IPS-18c (cell line): ENCODE measurements around the gene PIP4K2A.
"Not testable (repeated sequence)": the region's sequence is repeated elsewhere in the genome, so short reads cannot be mapped to it uniquely, and the experiment has no call there.

Experiments
- H3K4me3 ChIP-seq: 2 replicates; pipeline ENCODE4 v1.7.0; 2013; ENCODE audit warnings: low read depth, mild to moderate bottlenecking, low read length, moderate library complexity; ENCODE audit not compliant: insufficient read depth
- H3K9me3 ChIP-seq: one replicate; pipeline ENCODE4 v1.6.1; 2013; ENCODE audit warnings: mild to moderate bottlenecking, low read length, moderate library complexity; ENCODE audit not compliant: control insufficient read depth, insufficient read depth

Gene PIP4K2A

GRCh38 chr10:22512015-22512414, 202.4 kb downstream of the PIP4K2A start:
- H3K4me3 ChIP-seq, H3K9me3 ChIP-seq: not testable (repeated sequence)

- H3K9me3 ChIP-seq, H3K4me3 ChIP-seq: not testable (repeated sequence)
Observed at GRCh38 chr10:22508214-22508613, 206.2 kb downstream of the PIP4K2A start.

- H3K9me3 ChIP-seq = no peaks in the 10 kb centered on the region
- no peak overlapping the region for H3K4me3 ChIP-seq
Observed at GRCh38 chr10:22505911-22506685, 208.3 kb downstream of the PIP4K2A start.

- Histone ChIP-seq H3K4me3 (no peak overlapping the region), H3K9me3 (no peaks in the 10 kb centered on the region)
Observed at GRCh38 chr10:22504766-22505165, 209.6 kb downstream of the PIP4K2A start.

- no peaks in the 10 kb centered on the region for H3K9me3 ChIP-seq
Observed at GRCh38 chr10:22503315-22504088, 210.9 kb downstream of the PIP4K2A start.

GRCh38 chr10:22501863-22502262, 212.5 kb downstream of the PIP4K2A start:
- H3K4me3 ChIP-seq = no peak overlapping the region
- no peaks in the 10 kb centered on the region for H3K9me3 ChIP-seq

More at GRCh38 chr10:22503315-22504088, 210.9 kb downstream of the PIP4K2A start:
- no peak overlapping the region for H3K4me3 ChIP-seq

GRCh38 chr10:22501413-22501812, 213.0 kb downstream of the PIP4K2A start:
- Histone ChIP-seq H3K4me3 (no peak overlapping the region), H3K9me3 (no peaks in the 10 kb centered on the region)

- Histone ChIP-seq H3K4me3 (no peak overlapping the region), H3K9me3 (no peaks in the 10 kb centered on the region)
Observed at GRCh38 chr10:22500656-22501340, 213.6 kb downstream of the PIP4K2A start.

GRCh38 chr10:22499973-22500372, 214.4 kb downstream of the PIP4K2A start:
- not testable (repeated sequence) for H3K4me3 ChIP-seq, H3K9me3 ChIP-seq

GRCh38 chr10:22495396-22495795, 219.0 kb downstream of the PIP4K2A start:
- H3K9me3 ChIP-seq = no peaks in the 10 kb centered on the region
- H3K4me3 ChIP-seq = no peak overlapping the region

- no peak overlapping the region for H3K4me3 ChIP-seq
- no peaks in the 10 kb centered on the region for H3K9me3 ChIP-seq
Observed at GRCh38 chr10:22494007-22494406, 220.4 kb downstream of the PIP4K2A start.

GRCh38 chr10:22491931-22492615, 222.3 kb downstream of the PIP4K2A start:
- H3K4me3 ChIP-seq = no peak overlapping the region
- no peaks in the 10 kb centered on the region for H3K9me3 ChIP-seq

- H3K4me3 ChIP-seq = no peak overlapping the region
- no peaks in the 10 kb centered on the region for H3K9me3 ChIP-seq
Observed at GRCh38 chr10:22491480-22491879, 222.9 kb downstream of the PIP4K2A start.

GRCh38 chr10:22489975-22490374, 224.4 kb downstream of the PIP4K2A start:
- Histone ChIP-seq H3K4me3 (no peak overlapping the region), H3K9me3 (no peaks in the 10 kb centered on the region)

GRCh38 chr10:22489467-22489866, 224.9 kb downstream of the PIP4K2A start:
- Histone ChIP-seq H3K9me3 (no peaks in the 10 kb centered on the region), H3K4me3 (no peak overlapping the region)

- H3K9me3 ChIP-seq = no peaks in the 10 kb centered on the region
- H3K4me3 ChIP-seq = no peak overlapping the region
Observed at GRCh38 chr10:22486431-22486830, 227.9 kb downstream of the PIP4K2A start.
